SW480 (cell line): ENCODE data around the gene RAB8B.
"Not testable (repeated sequence)": the region's sequence is repeated elsewhere in the genome, so short reads cannot be mapped to it uniquely, and the experiment has no call there.

Experiments used
- DNase-seq: peaks from one replicate; pipeline ENCODE4 v3.0.0-alpha.2; 2016; ENCODE audit warnings: low spot score

The RAB8B gene

GRCh38 chr15:63208824-63209223 lies 19.4 kb downstream of the RAB8B start:
- not testable (repeated sequence) for DNase-seq

GRCh38 chr15:63210151-63211091 lies 21.0 kb downstream of the RAB8B start:
- peak; percentile 1 for DNase-seq

- no peak for DNase-seq
These were observed 21.7 kb downstream of the RAB8B start for GRCh38 chr15:63211092-63211490.

GRCh38 chr15:63211549-63211948 lies 22.1 kb downstream of the RAB8B start:
- DNase-seq: no peak

- DNase-seq: no peak
These were observed 22.9 kb downstream of the RAB8B start for GRCh38 chr15:63212050-63213004.

- no peak for DNase-seq
These were observed 28.8 kb downstream of the RAB8B start for GRCh38 chr15:63218100-63218808.

- no peak for DNase-seq
These were observed 29.8 kb downstream of the RAB8B start for GRCh38 chr15:63219196-63219710.

GRCh38 chr15:63221346-63221745 lies 31.9 kb downstream of the RAB8B start:
- DNase-seq: no peak

GRCh38 chr15:63223463-63223862 lies 34.1 kb downstream of the RAB8B start:
- DNase-seq: no peak

GRCh38 chr15:63225381-63225780 lies 36.0 kb downstream of the RAB8B start:
- no peak for DNase-seq

- no peak for DNase-seq
These were observed 36.9 kb downstream of the RAB8B start for GRCh38 chr15:63226155-63226883.

GRCh38 chr15:63226966-63227401 lies 37.6 kb downstream of the RAB8B start:
- no peak for DNase-seq

GRCh38 chr15:63227689-63228088 lies 38.3 kb downstream of the RAB8B start:
- DNase-seq: no peak

GRCh38 chr15:63231206-63231605 lies 41.8 kb downstream of the RAB8B start:
- DNase-seq: no peak

GRCh38 chr15:63231706-63232105 lies 42.3 kb downstream of the RAB8B start:
- DNase-seq: no peak

GRCh38 chr15:63232405-63232804 lies 43.0 kb downstream of the RAB8B start:
- DNase-seq: no peak

GRCh38 chr15:63232943-63233342 lies 43.5 kb downstream of the RAB8B start:
- no peak for DNase-seq

- no peak for DNase-seq
These were observed 44.4 kb downstream of the RAB8B start for GRCh38 chr15:63233667-63234423.

- DNase-seq: no peak
These were observed 45.1 kb downstream of the RAB8B start for GRCh38 chr15:63234451-63234870.

- no peak for DNase-seq
These were observed 46.9 kb downstream of the RAB8B start for GRCh38 chr15:63236272-63236671.
